GM18526 (cell line): ENCODE data around the gene NCKIPSD.

Experiments
- POLR2A ChIP-seq: IDR thresholded peaks from 3 replicates; pipeline ENCODE4 v1.6.1; 2011; ENCODE audit not compliant: insufficient read length; ENCODE audit errors: extremely low read depth

NCKIPSD gene

DNA sequence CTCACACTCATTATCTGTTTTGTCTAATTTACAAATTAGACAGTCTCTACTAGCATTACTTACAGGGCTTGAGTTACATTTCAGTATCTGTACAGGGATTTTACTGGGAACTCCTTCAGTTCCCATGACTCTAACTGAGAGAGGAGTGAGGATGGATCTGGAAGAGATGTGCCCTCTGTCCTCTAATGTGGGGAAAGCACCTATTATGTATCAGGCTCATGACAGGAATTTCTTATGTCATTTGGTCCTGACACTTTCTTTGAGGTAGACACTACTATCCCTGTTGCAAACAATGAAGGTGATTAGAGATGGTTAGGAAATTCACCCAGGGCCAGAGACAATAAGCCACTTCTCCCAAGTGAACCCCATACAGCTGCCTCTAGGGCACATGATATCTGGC, 10.9 kb upstream of the NCKIPSD start:
- no peak for TF ChIP-seq POLR2A

DNA sequence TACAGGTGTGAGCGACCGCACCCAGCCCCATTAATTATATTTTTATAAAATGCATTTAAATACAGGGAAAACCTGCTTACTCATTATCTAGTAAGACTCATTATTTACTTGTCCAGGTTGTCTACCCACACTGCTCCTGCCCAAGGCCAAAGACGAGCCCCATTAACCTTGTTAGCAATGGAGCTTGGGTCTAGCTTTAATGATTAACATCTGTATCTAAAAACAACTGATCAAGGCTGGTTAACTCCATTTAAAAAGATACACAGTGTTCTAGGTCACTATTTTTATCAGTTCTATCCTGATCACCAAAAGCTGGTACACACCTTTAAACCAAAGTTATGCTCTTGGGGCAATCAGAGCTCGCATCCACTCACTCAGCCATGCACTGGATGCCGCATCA, 10.4 kb upstream of the NCKIPSD start:
- no peak for TF ChIP-seq POLR2A

DNA sequence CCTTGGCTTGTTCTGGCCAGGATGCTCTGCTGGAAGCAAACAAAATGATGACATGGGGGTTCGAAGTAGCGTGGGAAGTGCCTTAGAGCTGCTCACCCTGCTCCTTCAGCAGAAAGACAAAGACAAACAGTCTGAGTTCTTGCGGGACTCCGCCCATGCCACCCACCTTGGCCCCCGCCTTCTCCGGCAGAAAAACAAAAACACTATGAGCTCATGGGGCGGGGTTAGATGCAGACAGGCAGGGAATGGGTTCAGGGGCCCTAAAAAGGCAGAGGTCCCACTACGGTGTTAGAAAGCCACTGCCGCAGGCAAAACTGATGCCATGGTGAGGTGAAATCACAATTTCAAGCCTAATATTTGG, 9.7 kb upstream of the NCKIPSD start:
- no peak for TF ChIP-seq POLR2A

DNA sequence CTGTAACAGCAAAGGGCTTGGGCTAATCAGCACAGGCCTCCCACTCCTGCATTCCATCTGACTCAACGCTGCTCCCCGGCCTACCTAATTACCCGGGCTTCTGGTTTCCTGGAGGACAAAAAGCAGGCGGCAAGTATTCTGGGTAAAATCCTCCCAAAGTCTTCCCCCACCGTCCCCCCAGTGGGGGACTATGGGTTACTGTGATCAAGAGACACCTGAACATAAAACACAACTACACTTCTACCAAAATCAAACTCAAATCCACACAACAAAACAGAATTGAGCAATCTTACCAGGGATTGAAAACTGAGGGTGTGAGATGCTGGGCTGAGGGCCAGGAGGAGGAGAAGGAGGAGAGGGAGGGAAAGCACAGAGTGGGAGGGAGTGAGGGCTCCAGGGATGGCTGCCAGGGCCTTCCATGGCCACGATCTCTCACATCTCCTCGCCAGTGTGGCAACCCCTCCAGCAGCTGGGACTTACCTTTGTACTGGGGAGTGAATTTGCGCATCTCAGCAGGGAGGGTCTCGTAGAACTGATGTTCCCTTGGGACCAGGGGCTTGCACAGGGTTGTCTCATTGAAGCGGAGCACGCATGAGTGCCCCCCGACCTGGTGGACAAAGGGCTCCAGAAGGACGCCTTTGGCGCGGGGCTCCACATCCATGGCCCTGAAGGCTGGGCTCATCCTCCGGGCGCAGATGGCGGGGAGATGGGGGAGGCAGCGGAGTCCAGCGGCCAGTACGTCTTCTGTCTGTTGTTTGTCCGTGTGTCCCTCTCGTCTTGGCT, 9.1 kb upstream of the NCKIPSD start:
- no peak for TF ChIP-seq POLR2A

DNA sequence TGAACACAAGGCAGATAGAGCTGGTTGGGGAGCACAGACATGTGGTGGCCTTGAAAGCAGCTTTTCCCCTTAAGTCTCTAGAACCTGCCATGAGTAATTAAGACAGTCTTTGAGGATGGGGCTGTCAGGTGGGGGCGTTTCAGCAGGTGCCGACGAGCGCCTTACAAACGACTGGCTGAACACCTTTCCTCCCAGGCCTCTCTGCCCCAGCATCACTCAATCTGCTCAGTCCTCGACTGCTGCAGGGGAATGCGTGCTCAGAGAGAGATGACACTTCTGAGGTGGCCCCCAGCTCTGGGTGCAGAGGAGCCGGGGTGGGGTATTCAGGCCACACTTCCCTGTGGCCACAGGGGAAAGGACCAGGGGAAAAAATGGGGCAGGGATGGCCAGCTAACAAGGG, 8.1 kb upstream of the NCKIPSD start:
- TF ChIP-seq POLR2A = no peak

DNA sequence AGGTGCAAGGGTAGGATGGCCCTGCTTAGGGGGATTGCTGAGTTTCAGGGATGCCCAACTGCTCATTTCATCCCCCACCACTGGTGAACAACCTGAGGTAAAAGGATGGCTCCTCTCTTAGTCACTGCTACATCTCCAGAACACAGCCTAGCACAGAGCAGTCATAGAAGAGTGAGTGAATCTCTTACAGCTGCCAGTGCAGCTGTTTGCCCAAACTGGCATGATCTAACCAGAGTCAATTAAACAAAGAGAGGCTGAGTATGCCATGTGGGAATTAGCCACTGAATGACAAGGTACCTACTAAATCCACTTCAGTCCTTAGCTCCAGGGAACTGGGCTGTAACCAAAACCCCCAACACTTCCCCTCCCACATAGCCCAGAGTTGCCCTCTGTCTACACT, 6.8 kb upstream of the NCKIPSD start:
- TF ChIP-seq POLR2A = no peak

DNA sequence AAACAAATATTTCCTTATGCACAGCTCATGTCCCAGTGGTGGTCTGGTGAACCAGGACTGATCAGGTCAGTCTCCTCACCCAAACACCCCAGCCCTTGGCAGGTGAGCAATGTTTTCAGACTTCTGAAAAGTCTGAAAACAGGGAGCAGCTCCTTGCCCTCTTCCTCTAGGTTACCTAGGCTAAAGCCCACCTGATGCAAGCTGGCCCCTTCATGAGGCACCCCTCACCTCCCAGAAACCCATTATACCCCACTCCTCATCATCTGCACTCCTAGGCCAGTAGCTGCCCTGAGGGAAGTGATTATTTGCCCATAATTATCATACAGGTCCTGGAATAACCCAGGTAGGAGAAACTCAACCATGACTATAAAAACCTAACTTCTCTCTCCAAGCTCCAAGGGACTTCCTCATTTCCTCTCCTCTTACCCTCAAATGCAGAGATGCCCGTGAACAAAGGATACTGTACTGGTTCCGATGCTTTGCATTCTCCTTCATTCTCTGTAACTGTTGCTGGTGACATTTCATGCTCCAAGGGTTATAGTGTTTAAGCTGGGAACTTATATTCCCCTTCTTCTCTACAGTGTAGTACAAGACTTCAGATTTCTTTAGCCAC, 5.2 kb upstream of the NCKIPSD start:
- TF ChIP-seq POLR2A = no peak

DNA sequence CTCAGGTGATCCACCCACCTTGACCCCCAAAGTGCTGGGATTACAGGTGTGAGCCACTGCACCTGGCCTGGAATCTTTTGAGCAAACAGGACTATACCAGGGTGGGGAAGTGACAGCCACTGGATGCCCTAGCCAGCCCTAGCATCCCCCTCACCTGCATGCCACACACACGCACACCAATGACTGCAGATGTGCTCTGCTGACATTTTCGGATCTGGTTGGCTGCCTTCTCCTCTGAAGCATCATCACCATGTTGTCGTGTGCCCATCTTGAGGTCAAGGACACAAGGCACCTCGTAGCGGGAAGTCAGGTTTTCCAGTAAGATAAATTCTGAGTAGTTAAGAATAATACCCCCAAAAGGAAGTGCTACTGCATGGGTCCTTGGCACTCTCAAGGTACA, 3.7 kb upstream of the NCKIPSD start:
- TF ChIP-seq POLR2A = no peak

DNA sequence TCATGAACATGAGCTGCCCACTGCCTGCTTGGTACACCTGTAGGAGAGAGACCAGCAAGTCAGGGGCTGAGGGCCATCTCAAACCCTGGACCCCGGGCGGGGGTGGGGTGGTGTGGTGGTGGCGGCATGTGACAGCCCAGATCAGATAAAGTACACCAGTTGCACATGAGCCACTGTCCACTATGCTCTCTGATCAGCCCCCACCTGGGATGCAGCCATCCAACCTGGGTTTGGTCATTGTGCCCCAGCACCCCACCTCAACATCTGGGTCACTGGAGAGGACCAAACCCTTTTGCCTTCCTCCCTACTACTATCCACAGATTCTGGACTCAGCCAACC, 3.0 kb upstream of the NCKIPSD start:
- TF ChIP-seq POLR2A = no peak

DNA sequence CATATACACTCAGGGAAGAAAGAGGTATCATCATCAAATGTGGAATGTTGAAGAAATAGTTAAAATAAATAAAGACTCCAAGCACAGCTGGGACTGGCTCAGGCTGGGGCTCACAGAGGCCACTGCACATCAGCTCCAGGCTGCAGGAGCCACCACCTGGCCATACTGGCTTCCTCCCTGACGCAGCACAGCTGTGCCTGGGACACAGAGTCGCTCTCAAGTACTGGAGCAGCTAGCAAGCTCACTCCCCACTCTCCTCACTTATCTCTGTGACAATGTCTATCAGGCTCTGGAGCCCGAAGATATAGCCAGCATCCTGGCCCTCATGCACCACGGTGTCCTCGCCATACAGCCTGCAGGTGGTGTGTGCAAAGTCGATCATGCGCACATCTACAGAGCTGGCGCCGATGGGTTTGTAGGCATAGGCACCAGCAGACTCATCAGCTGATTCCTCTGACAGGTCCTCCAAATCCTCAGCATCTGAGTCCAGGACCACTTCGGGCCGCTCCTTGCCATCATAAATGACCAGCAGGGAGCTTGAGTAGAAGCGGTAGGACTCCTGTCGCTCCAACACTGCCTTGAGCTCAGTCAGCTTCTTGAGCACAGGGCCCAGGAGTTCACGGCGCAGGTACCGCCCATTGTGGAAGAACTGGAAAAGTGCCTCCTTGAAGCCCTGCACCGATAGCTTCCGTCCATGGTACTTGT, 2.5 kb upstream of the NCKIPSD start:
- TF ChIP-seq POLR2A = no peak

DNA sequence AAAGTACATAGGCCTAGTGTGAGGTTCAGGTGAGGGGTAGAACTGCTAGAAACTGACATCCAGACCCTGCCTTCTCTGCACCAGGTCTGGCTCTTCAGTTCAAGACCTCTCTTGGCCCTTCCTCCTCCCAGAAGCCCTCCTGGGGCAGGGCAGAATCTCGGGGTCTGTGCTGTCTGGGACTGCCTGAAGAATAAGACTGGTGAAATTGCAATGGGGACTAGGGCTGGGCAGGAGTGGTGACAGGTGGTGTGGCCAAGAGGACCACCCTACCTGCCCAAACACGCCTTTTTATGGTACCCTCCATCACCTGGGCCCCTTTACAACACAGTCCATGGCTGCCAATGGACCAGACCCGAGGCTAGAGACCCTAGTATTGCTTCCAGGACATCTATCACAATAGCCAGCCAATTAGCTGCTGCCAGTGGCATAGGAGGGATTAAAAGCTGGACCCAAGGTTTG, 1.5 kb upstream of the NCKIPSD start:
- TF ChIP-seq POLR2A = no peak

DNA sequence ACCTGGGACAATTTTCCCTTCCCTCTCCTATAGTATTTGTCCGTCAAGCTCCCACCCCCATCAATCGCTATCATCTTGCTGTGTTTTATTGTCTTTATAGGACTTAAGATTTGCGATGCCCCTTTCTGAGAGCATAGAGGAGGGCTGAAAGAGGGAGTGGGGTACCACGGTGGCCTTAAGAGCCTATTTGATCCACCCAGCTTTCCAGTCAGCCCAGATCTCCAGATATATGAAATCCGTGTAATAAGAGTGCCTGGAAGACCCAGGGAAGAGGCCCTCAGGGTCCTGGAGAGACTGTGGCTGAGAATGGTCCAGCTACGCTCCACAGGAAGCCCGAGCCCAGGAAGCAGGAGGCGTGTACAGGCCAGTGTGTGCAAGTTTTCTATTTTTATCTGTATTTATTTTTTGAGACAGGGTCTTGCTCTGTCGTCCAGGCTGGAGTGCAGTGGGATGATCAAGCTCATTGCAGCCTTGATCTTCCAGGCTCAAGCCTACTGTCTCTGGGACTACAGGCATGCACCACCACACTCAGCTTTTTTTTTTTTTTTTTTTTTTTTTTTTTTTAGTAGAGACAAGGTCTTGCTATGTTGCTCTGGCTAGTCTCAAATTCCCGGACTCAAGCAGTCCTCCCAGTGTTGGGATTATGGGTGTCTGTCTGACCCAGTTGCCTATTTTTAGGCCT, 964 bp upstream of the NCKIPSD start:
- no peak for TF ChIP-seq POLR2A

DNA sequence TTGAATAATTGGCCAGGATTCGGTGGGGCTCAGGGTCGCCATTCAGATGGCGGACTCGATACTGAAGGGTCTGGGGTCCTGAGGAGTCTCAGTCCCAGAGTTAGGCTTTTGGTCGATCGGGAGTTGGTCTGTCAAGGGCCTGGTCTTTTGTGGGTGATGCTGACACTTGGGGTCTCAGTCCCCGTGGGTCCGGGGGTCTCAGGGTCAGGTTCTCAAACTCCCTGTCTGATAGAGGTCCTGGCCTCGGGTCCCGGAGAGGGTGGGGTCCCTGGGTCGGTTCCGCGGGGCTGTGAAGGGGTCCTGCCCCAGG, 467 bp downstream of the NCKIPSD start:
- TF ChIP-seq POLR2A = no peak

DNA sequence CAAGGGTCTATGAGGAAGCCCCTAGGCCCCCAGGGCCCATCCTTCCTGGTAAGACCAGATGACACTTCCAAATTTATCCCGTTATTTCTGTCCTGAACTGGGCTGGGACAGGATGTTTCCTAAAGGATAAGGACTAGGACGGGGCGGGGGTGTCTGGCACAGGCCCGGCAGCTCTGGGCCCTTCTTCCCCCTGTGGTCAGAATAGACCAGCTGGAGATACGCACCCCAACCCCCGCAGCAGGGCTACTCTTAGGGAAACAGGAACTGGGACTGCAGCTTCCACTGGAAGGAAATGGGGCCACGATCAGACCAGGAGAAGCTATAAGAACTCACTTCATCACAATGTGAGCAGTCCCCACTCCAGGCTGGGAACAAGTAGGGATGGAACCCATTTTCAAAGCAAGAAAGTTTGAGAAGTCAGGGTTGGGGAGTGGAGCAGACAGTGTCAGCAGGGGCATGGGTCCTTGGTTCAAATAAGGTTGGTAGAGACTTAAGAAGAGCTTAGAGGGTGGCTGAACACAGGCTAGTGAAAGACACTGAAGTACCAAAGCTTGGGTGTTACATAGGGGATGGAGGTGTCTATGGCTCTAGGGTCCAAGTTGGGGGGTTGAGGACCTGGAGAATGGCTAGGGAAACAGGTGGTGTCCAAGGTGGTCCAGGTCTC, 1.1 kb downstream of the NCKIPSD start:
- TF ChIP-seq POLR2A = no peak

DNA sequence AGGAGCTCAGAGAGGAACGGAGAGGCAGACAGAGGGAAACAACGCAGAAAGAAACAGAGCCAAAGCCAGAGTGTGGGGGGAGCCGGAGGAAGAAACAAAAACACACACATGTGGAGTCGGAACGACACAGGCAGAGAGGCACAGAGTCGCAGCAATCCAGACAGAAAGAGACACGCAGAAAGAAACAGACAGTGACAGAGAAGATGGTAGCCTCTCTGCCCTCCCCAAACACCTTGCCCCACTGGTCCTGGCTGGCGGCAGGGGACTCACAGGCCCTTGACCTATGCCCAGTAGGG, 1.7 kb downstream of the NCKIPSD start:
- no peak for TF ChIP-seq POLR2A

DNA sequence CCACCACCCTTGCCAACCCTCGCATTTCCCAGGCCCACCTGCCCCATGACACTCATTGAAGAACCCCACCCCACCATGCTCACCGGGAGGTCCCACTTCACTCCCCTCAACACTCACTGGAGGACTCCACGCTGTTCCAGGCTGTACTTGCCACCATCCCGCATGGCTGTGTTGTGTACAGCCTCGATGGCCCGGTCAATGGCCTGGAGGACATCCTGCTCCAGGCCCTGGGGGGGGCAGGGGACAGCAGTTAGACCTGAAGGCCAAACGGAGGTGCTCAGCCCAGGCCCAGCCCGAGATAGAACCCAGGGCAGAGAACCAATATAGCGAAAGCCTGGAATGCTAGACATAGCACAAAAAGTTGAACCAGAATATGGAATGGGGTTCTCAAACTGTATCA, 2.9 kb downstream of the NCKIPSD start:
- TF ChIP-seq POLR2A = no peak
